CD4-positive, alpha-beta T cell treated with Interleukin-15 for 1 hour (primary cell): ENCODE data around the gene ZFYVE28.
A peak's percentile ranks its signal among the peaks of the same experiment; 100 is the strongest.
"Not testable (repeated sequence)": the region's sequence is repeated elsewhere in the genome, so short reads cannot be mapped to it uniquely, and the experiment has no call there.

Source experiments
- DNase-seq: peaks from one replicate; pipeline ENCODE4 v3.0.0-alpha.2; 2020

The ZFYVE28 gene

GRCh38 chr4:2446656-2447564, 28.5 kb upstream of the ZFYVE28 start:
- DNase-seq = no peak

- no peak for DNase-seq
These were observed 27.1 kb upstream of the ZFYVE28 start for GRCh38 chr4:2445571-2445970.

DNA sequence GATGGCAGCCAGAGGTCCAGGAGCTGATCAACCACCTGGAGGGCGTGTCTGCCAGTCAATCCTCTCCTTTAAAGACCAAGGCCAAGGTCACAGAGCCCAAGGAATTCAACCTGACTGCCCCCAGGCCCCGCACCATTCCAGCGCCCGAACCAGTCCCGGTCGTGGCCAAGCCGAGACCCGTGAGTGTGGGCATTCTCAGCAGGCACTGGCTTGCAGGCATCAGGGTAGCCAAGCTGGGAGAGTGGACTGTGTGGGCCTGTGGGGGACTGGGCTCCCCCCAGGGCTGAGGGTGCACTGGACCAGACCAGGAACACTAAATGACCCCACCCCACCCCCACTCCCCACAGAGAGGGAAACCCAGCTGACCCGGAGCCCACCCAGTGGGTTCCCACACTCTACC, 26.7 kb upstream of the ZFYVE28 start:
- DNase-seq = no peak

- DNase-seq = no peak
These were observed 25.7 kb upstream of the ZFYVE28 start for GRCh38 chr4:2443956-2444740.

DNA sequence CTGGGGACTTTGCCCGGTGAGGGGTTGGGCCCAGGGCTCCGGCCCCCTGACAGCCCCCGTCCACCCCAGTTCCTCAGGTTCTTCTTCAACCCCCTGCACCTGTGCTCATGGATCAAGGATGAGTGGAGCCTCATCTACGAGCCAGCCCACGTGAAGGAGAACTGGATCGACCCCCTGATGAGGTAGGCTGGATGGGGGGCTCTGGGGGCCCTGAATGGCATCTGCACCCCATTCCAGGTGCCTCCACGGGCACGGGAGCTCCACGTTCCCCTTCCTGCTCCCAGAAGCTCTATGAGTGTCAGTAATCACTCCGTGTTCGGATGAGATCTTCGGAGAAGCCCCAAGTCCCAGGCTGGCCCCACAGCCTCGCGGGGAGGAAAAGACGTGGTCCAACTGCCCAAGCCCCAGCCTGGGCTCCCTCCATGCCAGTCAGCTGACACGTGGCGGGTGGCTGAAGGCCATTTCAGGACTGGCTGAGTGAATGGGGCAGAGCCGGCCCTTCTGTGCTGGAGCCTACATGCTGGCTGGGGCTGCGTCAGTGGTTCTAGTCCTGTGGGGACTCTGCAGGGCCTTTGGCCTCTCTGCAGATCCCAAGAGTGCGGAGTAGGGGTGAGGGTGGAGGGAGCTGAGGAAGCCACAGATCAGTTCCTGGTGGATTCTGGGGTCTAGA, 24.8 kb upstream of the ZFYVE28 start:
- no peak for DNase-seq

GRCh38 chr4:2442175-2442993, 23.9 kb upstream of the ZFYVE28 start:
- DNase-seq = no peak

DNA sequence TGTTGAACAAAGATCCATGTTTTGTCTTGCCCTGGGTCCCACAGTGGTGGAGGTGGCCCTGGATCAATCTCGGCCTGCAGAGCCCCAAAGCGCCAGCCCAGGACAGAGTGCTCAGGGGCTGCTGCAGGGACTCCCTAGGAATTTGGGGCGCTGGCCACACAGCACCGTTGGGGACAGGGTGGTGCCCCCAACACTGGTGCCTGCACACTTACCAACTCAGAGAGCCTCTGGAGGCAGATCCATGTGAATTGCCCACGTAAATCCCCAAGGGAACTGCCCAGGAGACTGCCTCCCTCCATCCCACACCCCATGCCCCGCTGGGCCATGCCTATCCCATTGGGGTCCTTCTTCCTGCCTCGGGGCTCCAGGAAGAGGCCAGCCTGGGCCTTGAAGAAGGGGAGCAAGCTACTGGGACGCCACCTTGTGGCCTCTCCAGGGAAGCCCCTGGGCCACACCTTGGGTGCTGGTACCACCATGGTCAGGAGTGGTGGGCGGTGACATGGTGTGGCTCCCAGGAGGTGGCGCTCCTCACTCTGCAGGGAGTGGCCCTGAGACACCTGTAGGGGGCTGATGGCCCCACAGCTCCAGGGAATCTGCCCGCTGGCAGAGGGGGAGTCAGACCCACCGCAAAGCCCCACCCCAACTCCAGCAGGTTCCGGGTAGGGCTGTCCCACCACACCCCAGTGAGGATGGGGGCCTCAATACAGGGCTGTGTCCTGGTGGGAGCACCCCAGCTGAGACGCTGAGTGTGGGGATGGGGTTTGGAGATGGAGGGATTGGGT, 23.1 kb upstream of the ZFYVE28 start:
- DNase-seq = peak; percentile 77

- no peak for DNase-seq
These were observed 20.6 kb upstream of the ZFYVE28 start for GRCh38 chr4:2438822-2439718.

DNA sequence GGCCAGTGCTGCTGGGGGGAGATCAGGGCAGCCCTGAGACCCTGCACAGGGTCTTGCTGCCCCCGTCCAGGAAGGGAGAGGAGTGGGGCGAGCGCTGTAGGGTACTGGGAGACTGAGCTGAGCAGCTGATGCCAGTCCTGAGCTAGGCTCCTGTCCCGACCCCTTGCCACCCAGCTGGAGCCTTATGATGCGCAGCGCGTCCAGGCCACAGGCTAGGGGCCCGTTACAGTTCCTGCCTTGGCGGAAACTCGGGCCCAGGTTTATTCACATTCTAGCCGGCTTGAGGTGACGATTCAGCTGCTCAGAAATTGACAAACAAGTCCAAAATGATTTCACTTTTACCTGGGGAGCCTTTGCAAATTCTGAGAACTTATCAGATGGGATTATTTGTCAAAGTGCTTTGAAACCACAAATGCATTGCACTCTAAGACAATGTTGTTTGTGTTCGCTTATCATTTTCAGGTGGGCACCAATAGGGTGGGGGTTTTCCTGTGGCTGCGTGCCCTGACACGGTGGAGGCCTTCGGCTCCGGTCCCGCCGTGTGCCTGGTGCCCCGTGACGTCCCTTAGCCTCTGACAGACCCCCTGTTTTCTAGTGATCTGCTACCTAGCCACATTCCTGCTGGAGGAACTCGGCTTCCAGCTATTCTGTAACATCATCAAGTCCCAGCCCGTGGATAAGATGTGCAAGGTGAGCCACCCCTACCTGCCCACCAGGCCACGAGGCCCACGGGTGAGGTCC, 19.2 kb upstream of the ZFYVE28 start:
- DNase-seq = no peak

DNA sequence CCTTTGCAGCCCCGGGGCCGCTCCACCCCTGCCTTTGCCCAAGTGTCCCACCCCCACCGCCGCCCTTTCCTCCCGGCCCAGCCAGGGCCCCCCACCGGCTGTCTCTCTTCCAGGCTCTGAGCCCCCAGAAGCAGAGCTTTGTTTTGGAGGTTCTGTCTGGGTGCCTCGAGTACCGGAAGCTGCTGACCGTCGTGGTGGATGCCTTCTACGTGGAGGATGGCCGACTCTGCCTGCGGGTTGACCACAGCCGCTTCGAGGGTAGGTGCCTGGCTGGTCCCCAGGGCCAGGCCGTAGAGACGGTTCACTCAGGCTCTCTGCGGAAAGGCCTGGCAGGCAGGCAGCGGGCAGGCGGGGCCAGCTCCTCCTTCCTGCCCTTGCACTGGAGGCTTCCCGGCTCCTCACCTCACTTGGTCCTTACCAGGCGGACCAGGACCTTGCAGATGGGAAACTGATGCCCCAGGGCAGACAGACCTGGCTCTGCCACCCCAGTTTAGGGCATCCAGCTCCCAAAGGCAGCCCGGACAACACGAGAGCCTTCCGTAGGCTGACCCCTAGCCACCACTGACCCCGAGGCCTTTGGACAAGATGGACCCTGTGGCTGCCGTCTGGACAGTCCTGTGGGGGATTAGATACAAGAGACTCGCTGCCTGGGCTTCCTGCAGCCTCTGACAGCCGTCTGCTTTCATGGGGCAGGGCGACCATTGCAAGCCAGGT, 18.5 kb upstream of the ZFYVE28 start:
- no peak for DNase-seq

DNA sequence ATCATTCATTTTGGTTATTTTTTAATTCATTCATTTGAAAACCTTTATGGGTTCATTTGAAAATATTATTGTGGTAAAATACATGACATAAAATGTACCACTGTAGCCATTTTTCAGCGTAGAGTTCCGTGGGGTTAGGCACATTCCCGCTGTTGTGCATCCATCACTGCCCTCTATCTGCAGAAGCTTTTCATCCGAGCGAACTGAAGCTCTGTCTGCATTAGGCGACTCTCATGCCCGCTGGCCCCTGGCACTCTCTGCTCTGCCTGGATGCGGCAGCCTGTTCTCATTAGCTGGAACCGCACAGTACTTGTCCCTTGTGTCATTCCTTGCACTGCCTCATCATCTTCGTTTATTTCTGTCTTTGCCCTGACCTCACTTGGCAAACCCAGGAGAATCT, 17.9 kb upstream of the ZFYVE28 start:
- DNase-seq = no peak

GRCh38 chr4:2434420-2434819, 16.0 kb upstream of the ZFYVE28 start:
- no peak for DNase-seq

GRCh38 chr4:2433609-2434350, 15.3 kb upstream of the ZFYVE28 start:
- no peak for DNase-seq

DNA sequence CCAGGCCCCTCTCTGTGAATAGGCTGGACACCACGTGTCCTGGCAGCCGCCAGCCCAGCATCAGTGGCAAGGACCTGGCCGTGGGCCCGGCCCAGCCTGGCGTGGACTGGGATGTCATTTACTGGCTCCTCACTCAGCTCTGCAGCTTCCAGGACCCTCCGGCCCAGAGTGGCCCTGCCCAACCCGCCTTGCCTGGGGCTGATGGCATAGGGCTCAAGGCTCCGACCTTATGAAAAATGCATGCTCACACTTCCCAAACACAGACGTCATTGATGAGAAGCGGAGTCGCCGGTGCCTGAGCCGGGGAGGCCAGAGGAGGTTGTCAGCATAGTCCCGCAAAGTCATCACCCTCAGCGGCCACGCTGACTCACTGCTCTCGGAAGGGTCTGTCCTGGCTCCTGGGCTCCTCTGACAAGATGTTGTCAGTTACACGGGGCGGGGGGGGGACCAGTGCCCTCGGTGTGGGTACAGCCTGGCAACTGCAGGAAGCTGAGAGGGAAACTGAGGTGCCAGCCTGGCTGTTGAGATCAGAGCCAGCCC, 14.6 kb upstream of the ZFYVE28 start:
- no peak for DNase-seq

- no peak for DNase-seq
These were observed 13.6 kb upstream of the ZFYVE28 start for GRCh38 chr4:2432004-2432403.

DNA sequence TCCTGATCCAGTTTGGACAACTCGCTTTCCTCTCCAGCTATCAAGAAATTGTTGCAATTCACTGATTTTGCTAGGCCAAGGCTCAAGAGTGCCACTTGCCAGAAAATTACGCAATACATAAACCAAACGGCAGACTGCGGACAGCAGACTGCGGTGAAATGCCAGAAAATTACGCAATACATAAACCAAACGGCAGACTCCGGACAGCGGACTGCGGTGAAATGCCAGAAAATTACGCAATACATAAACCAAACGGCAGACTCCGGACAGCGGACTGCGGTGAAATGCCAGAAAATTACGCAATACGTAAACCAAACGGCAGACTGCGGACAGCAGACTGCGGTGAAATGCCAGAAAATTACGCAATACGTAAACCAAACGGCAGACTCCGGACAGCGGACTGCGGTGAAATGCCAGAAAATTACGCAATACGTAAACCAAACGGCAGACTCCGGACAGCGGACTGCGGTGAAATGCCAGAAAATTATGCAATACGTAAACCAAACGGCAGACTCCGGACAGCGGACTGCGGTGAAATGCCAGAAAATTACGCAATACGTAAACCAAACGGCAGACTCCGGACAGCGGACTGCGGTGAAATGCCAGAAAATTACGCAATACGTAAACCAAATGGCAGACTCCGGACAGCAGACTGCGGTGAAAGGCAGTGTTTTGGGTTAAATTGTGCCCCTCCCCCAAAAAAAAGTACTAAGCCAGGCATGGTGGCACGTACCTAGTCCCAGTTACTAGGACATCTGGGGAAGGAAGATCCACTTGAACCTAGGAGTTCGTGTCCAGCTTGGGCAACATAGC, 11.7 kb upstream of the ZFYVE28 start:
- not testable (repeated sequence) for DNase-seq

GRCh38 chr4:2428496-2429213, 10.2 kb upstream of the ZFYVE28 start:
- DNase-seq = no peak
